ENCODE results near the gene WDR11. TPM values are rescaled to one million over a fixed set of nuclear protein-coding genes. Genes with fewer than 3 reads are reported as not detected.

WDR11 gene
- polyA plus RNA-seq, 3 donors, result 32.9 to 68.0 (median 50.1) TPM

- Histone ChIP-seq H3K9me3 (replicated peaks in 1 of 2; ENCODE audit: control insufficient read depth in 1 of 2, insufficient read depth in 1 of 2, low read length in 2 of 2) (no peaks in the 10 kb centered on the region), H3K4me1 (ENCODE audit: control insufficient read depth in 1 of 2, insufficient read depth in 2 of 2, low read length in 2 of 2) (no peaks in the 10 kb centered on the region), H2AFZ (ENCODE audit: insufficient read depth, low read depth, low read length, poor library complexity, severe bottlenecking) (no peak overlapping the region), H3K27me3 (ENCODE audit: control insufficient read depth in 2 of 2, insufficient read depth in 2 of 2, low read length in 2 of 2) (no peaks in the 10 kb centered on the region), H3K27ac (ENCODE audit: low read depth in 1 of 2, low read length in 2 of 2) (no peak overlapping the region), H3K36me3 (replicated peaks in 1 of 2; ENCODE audit: control insufficient read depth in 1 of 2, insufficient read depth in 2 of 2, low read length in 2 of 2) (no peaks in the 10 kb centered on the region), H3K4me3 (replicated peaks in 1 of 3; ENCODE audit: low read depth in 2 of 3, low read length in 3 of 3) (no peak overlapping the region), H3K4me2 (replicated peaks; ENCODE audit: extremely low read depth, low read length, poor library complexity, severe bottlenecking) (no peak overlapping the region), H3K79me2 (ENCODE audit: insufficient read depth, low read length) (no peaks in the 10 kb centered on the region), H4K20me1 (ENCODE audit: insufficient read depth, low read length) (no peaks in the 10 kb centered on the region), H3K9ac (ENCODE audit: insufficient read depth, low read length, poor library complexity, severe bottlenecking) (no peak overlapping the region)
- Mint-ChIP-seq H3K27me3 (ENCODE audit: low read depth in 3 of 3) (peaks cover 3 to 8% (median 7%) of the 10 kb centered on the region in 3 donors), H3K4me3 (no peak overlapping the region), H3K9me3 (peaks cover 0 to 16% (median 4%) of the 10 kb centered on the region in 7 donors), H3K27ac (no peak overlapping the region), H3K36me3 (no peaks in the 10 kb centered on the region), H3K4me1 (peaks cover 2% of the 10 kb centered on the region)
- TF ChIP-seq, protein P1, sequence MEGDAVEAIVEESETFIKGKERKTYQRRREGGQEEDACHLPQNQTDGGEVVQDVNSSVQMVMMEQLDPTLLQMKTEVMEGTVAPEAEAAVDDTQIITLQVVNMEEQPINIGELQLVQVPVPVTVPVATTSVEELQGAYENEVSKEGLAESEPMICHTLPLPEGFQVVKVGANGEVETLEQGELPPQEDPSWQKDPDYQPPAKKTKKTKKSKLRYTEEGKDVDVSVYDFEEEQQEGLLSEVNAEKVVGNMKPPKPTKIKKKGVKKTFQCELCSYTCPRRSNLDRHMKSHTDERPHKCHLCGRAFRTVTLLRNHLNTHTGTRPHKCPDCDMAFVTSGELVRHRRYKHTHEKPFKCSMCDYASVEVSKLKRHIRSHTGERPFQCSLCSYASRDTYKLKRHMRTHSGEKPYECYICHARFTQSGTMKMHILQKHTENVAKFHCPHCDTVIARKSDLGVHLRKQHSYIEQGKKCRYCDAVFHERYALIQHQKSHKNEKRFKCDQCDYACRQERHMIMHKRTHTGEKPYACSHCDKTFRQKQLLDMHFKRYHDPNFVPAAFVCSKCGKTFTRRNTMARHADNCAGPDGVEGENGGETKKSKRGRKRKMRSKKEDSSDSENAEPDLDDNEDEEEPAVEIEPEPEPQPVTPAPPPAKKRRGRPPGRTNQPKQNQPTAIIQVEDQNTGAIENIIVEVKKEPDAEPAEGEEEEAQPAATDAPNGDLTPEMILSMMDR (IDR thresholded peaks at IDR 0.05), result no peak
- WGBS (ENCODE audit: insufficient coverage), result 89% methylated on average over 6 of the region's 6 CpGs
- intact Hi-C loops (cut with micrococcal nuclease), result no loop called here
- no peak for DNase-seq
These were observed 75.4 kb downstream of the WDR11 start for GRCh38 chr10:120926611-120927010.

DNA sequence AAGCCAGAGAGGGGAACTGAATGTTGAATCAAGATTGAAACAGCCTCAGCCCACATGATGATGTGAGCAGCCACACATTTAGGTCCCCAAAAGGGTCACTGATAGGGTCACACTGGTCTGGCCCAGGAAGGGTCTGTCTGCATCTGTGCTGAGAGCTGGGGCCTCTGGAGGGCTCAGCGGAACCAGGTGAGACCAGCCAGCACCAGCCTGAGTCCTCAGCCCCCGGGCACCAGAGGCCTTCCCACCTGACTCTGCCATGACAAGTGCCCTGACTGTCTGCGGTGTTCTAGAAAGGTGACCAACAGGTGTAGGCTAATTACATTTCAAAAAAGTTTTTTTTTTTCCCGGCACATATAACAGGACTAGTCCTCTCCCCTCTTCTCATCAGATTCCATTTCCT is 76.2 kb downstream of the WDR11 start:
- H3K4me3 ChIP-seq (replicated peaks in 1 of 3; ENCODE audit: low read depth in 2 of 3, low read length in 3 of 3), result no peak overlapping the region
- no peaks in the 10 kb centered on the region for H3K4me1 ChIP-seq (ENCODE audit: control insufficient read depth in 1 of 2, insufficient read depth in 2 of 2, low read length in 2 of 2)
- H3K4me2 ChIP-seq (replicated peaks; ENCODE audit: extremely low read depth, low read length, poor library complexity, severe bottlenecking), result no peak overlapping the region
- no peak overlapping the region for H3K9ac ChIP-seq (ENCODE audit: insufficient read depth, low read length, poor library complexity, severe bottlenecking)
- H3K9me3 ChIP-seq (replicated peaks in 1 of 2; ENCODE audit: control insufficient read depth in 1 of 2, insufficient read depth in 1 of 2, low read length in 2 of 2), result no peaks in the 10 kb centered on the region
- H3K27me3 ChIP-seq (ENCODE audit: control insufficient read depth in 2 of 2, insufficient read depth in 2 of 2, low read length in 2 of 2), result no peaks in the 10 kb centered on the region
- H3K4me3 Mint-ChIP-seq, result no peak overlapping the region
- no peak overlapping the region for H3K27ac ChIP-seq (ENCODE audit: low read depth in 1 of 2, low read length in 2 of 2)
- DNase-seq, result no peak
- no peak overlapping the region for H2AFZ ChIP-seq (ENCODE audit: insufficient read depth, low read depth, low read length, poor library complexity, severe bottlenecking)
- H3K9me3 Mint-ChIP-seq, result peaks cover 0 to 13% (median 4%) of the 10 kb centered on the region in 7 donors
- intact Hi-C loops (cut with micrococcal nuclease), result no loop called here
- H3K4me1 Mint-ChIP-seq, result peaks cover 2% of the 10 kb centered on the region
- no peaks in the 10 kb centered on the region for H3K36me3 Mint-ChIP-seq
- no peaks in the 10 kb centered on the region for H4K20me1 ChIP-seq (ENCODE audit: insufficient read depth, low read length)
- WGBS (ENCODE audit: insufficient coverage), result 88% methylated on average over 2 of the region's 4 CpGs
- no peaks in the 10 kb centered on the region for H3K36me3 ChIP-seq (replicated peaks in 1 of 2; ENCODE audit: control insufficient read depth in 1 of 2, insufficient read depth in 2 of 2, low read length in 2 of 2)
- H3K27ac Mint-ChIP-seq, result no peak overlapping the region
- TF ChIP-seq, protein P1 (IDR thresholded peaks at IDR 0.05), result no peak
- no peaks in the 10 kb centered on the region for H3K79me2 ChIP-seq (ENCODE audit: insufficient read depth, low read length)
- H3K27me3 Mint-ChIP-seq (ENCODE audit: low read depth in 3 of 3), result peaks cover 7 to 11% (median 7%) of the 10 kb centered on the region in 3 donors

All from CD14-positive monocyte (primary cell).